ENCODE measurements around the gene MAP2K1.

DNA sequence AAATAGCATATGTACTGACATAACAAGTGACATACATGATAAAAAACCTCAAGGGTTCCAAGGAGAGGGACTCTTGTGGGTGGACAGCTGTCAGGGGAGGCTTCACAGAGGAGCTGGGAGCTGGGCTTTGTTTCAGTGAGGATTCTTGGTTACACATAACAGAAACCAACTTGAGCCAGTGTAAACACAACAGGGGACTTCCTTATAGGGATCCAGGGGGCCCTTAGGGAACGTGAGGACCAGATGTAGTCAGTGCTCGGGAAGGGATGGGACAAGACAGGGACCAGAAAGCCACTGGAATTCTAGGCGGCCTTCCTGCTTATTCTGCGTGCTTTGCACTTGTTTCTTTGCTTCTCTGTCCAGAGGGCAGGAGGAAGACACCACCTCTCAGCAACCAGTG lies 75.9 kb downstream of the MAP2K1 start:
- TF ChIP-seq, protein P1, sequence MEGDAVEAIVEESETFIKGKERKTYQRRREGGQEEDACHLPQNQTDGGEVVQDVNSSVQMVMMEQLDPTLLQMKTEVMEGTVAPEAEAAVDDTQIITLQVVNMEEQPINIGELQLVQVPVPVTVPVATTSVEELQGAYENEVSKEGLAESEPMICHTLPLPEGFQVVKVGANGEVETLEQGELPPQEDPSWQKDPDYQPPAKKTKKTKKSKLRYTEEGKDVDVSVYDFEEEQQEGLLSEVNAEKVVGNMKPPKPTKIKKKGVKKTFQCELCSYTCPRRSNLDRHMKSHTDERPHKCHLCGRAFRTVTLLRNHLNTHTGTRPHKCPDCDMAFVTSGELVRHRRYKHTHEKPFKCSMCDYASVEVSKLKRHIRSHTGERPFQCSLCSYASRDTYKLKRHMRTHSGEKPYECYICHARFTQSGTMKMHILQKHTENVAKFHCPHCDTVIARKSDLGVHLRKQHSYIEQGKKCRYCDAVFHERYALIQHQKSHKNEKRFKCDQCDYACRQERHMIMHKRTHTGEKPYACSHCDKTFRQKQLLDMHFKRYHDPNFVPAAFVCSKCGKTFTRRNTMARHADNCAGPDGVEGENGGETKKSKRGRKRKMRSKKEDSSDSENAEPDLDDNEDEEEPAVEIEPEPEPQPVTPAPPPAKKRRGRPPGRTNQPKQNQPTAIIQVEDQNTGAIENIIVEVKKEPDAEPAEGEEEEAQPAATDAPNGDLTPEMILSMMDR (IDR thresholded peaks at IDR 0.05; ENCODE audit: insufficient read depth, low read length): no peak
- no peak for TF ChIP-seq POLR2AphosphoS5 (IDR thresholded peaks at IDR 0.05; ENCODE audit: low read depth)

All from HL-60 (cell line).